H1 (cell line): ENCODE measurements around the gene POFUT2.

Source experiments
- CTCF ChIP-seq, 3 experiments: IDR thresholded peaks; 1 replicate in 2 of 3; 2 replicates in 1 of 3; pipeline versions ENCODE4 v1.5.1 to v1.6.1; 2011; ENCODE audit warnings: low read length in 3 of 3, mild to moderate bottlenecking in 3 of 3, inconsistent platforms in 2 of 3, low read depth in 1 of 3, moderate library complexity in 1 of 3; ENCODE audit not compliant: insufficient read depth in 1 of 3; ENCODE audit errors: control extremely low read depth in 1 of 3
- GTF2F1 ChIP-seq: IDR thresholded peaks from 2 replicates; pipeline ENCODE4 v1.6.1; 2012; ENCODE audit warnings: low read depth, low read length, improper control_type of control experiment, borderline replicate concordance
- POLR2AphosphoS5 ChIP-seq: IDR thresholded peaks from 2 replicates; pipeline ENCODE4 v1.6.1; 2011; ENCODE audit warnings: low read depth, low read length
- SAP30 ChIP-seq: fragments of 300-600 bp; sonication (generic); IDR thresholded peaks from 2 replicates; pipeline ENCODE4 v1.7.1; 2012; ENCODE audit warnings: low read length, moderate library complexity, mild to moderate bottlenecking, inconsistent platforms; ENCODE audit not compliant: insufficient read depth, insufficient replicate concordance

- TF ChIP-seq GTF2F1, result no peak
- no peak for TF ChIP-seq POLR2AphosphoS5
- no peak for TF ChIP-seq SAP30
- no peak for TF ChIP-seq CTCF (IDR thresholded peaks at IDR 0.05; ENCODE audit: control extremely low read depth in 1 of 3, insufficient read depth in 1 of 3, low read depth in 1 of 3, low read length in 3 of 3)
Measured at GRCh38 chr21:45280969-45281368, 6.7 kb downstream of the POFUT2 start.
